ENCODE measurements around the gene ZNF423. TPM values are rescaled to one million over a fixed set of nuclear protein-coding genes. Genes with fewer than 3 reads are reported as not detected.

ZNF423 gene
- total RNA-seq, 1 experiment from 2014 or later, result not detected

- no peaks in the 10 kb centered on the region for H4K20me1 ChIP-seq (ENCODE audit: insufficient read depth, low read depth, low read length)
- no peaks in the 10 kb centered on the region for H3K79me2 ChIP-seq (ENCODE audit: low read length)
- no peaks in the 10 kb centered on the region for H3K4me1 ChIP-seq (ENCODE audit: low read length)
- no peak overlapping the region for H2AFZ ChIP-seq (ENCODE audit: low read length)
- no peak overlapping the region for H3K4me3 ChIP-seq (ENCODE audit: low read length)
- H3K27me3 ChIP-seq (ENCODE audit: low read length), result no peaks in the 10 kb centered on the region
- no peaks in the 10 kb centered on the region for H3K36me3 ChIP-seq (ENCODE audit: insufficient read depth, low read length)
- H3K27ac ChIP-seq (ENCODE audit: low read length), result no peak overlapping the region
- H3K4me2 ChIP-seq (ENCODE audit: low read depth, low read length, poor library complexity, severe bottlenecking), result no peak overlapping the region
- DNase-seq, result no peak
- no peaks in the 10 kb centered on the region for H3K9me3 ChIP-seq (ENCODE audit: low read length)
- H3K9me2 ChIP-seq (replicated peaks; ENCODE audit: insufficient read depth, low read length), result no peaks in the 10 kb centered on the region
- H3K9ac ChIP-seq (ENCODE audit: low read length), result no peak overlapping the region
Measured at GRCh38 chr16:49716339-49716934, 139.5 kb downstream of the ZNF423 start.

- Histone ChIP-seq H2AFZ (ENCODE audit: low read length) (no peak overlapping the region), H3K4me3 (ENCODE audit: low read length) (no peak overlapping the region), H3K36me3 (ENCODE audit: insufficient read depth, low read length) (no peaks in the 10 kb centered on the region), H3K4me1 (ENCODE audit: low read length) (no peaks in the 10 kb centered on the region), H3K9ac (ENCODE audit: low read length) (no peak overlapping the region), H3K27ac (ENCODE audit: low read length) (no peak overlapping the region), H3K27me3 (ENCODE audit: low read length) (no peaks in the 10 kb centered on the region), H3K9me2 (replicated peaks; ENCODE audit: insufficient read depth, low read length) (no peaks in the 10 kb centered on the region), H3K4me2 (ENCODE audit: low read depth, low read length, poor library complexity, severe bottlenecking) (no peak overlapping the region), H4K20me1 (ENCODE audit: insufficient read depth, low read depth, low read length) (no peaks in the 10 kb centered on the region), H3K9me3 (ENCODE audit: low read length) (no peaks in the 10 kb centered on the region), H3K79me2 (ENCODE audit: low read length) (no peaks in the 10 kb centered on the region)
- DNase-seq, result no peak
Measured at GRCh38 chr16:49713770-49714169, 142.1 kb downstream of the ZNF423 start.

- H3K27me3 ChIP-seq (ENCODE audit: low read length), result no peaks in the 10 kb centered on the region
- no peak overlapping the region for H3K4me2 ChIP-seq (ENCODE audit: low read depth, low read length, poor library complexity, severe bottlenecking)
- H3K9me2 ChIP-seq (replicated peaks; ENCODE audit: insufficient read depth, low read length), result no peaks in the 10 kb centered on the region
- H3K9me3 ChIP-seq (ENCODE audit: low read length), result no peaks in the 10 kb centered on the region
- no peaks in the 10 kb centered on the region for H3K4me1 ChIP-seq (ENCODE audit: low read length)
- no peaks in the 10 kb centered on the region for H3K36me3 ChIP-seq (ENCODE audit: insufficient read depth, low read length)
- H3K27ac ChIP-seq (ENCODE audit: low read length), result no peak overlapping the region
- H2AFZ ChIP-seq (ENCODE audit: low read length), result no peak overlapping the region
- DNase-seq, result no peak
- H3K9ac ChIP-seq (ENCODE audit: low read length), result no peak overlapping the region
- no peak overlapping the region for H3K4me3 ChIP-seq (ENCODE audit: low read length)
- no peaks in the 10 kb centered on the region for H3K79me2 ChIP-seq (ENCODE audit: low read length)
- H4K20me1 ChIP-seq (ENCODE audit: insufficient read depth, low read depth, low read length), result no peaks in the 10 kb centered on the region
Measured at GRCh38 chr16:49712542-49712941, 143.4 kb downstream of the ZNF423 start.

DNA sequence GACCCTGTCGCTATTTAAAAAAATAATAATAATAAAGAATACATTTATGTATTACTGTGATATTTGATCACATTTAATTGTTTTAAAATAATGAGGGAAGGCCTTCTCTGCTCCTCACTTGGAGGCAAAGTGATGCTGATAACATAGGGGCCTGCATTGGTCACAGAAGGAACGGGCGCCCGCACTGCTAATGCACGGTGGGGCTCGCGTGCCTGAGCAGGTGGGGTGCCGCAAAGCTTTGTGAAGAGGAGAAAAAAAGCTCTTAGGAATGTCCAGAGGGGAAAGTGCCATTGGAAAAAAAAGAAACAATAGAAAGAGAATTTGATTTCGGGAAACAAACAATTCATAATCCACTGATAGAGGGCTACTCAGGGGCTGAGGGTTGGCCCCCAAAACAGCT is 143.8 kb downstream of the ZNF423 start:
- Histone ChIP-seq H3K4me3 (ENCODE audit: low read length) (no peak overlapping the region), H3K4me2 (ENCODE audit: low read depth, low read length, poor library complexity, severe bottlenecking) (no peak overlapping the region), H3K27me3 (ENCODE audit: low read length) (no peaks in the 10 kb centered on the region), H3K36me3 (ENCODE audit: insufficient read depth, low read length) (no peaks in the 10 kb centered on the region), H3K4me1 (ENCODE audit: low read length) (no peaks in the 10 kb centered on the region), H2AFZ (ENCODE audit: low read length) (no peak overlapping the region), H3K27ac (ENCODE audit: low read length) (no peak overlapping the region), H3K9me3 (ENCODE audit: low read length) (no peaks in the 10 kb centered on the region), H3K9me2 (replicated peaks; ENCODE audit: insufficient read depth, low read length) (no peaks in the 10 kb centered on the region), H3K79me2 (ENCODE audit: low read length) (no peaks in the 10 kb centered on the region), H4K20me1 (ENCODE audit: insufficient read depth, low read depth, low read length) (no peaks in the 10 kb centered on the region), H3K9ac (ENCODE audit: low read length) (no peak overlapping the region)
- no peak for DNase-seq

- no peaks in the 10 kb centered on the region for H3K9me2 ChIP-seq (replicated peaks; ENCODE audit: insufficient read depth, low read length)
- H3K36me3 ChIP-seq (ENCODE audit: insufficient read depth, low read length), result no peaks in the 10 kb centered on the region
Measured at GRCh38 chr16:49709057-49709456, 146.9 kb downstream of the ZNF423 start.

GRCh38 chr16:49708491-49708890 is 147.4 kb downstream of the ZNF423 start:
- Histone ChIP-seq H3K4me2 (ENCODE audit: low read depth, low read length, poor library complexity, severe bottlenecking) (no peak overlapping the region), H3K27ac (ENCODE audit: low read length) (no peak overlapping the region), H4K20me1 (ENCODE audit: insufficient read depth, low read depth, low read length) (no peaks in the 10 kb centered on the region), H3K36me3 (ENCODE audit: insufficient read depth, low read length) (no peaks in the 10 kb centered on the region), H3K9me2 (replicated peaks; ENCODE audit: insufficient read depth, low read length) (no peaks in the 10 kb centered on the region), H3K9me3 (ENCODE audit: low read length) (no peaks in the 10 kb centered on the region), H3K27me3 (ENCODE audit: low read length) (0 out of 2 replicates have a peak, but pooled peaks cover 3% of the 10 kb centered on the region), H3K4me3 (ENCODE audit: low read length) (no peak overlapping the region), H2AFZ (ENCODE audit: low read length) (no peak overlapping the region), H3K79me2 (ENCODE audit: low read length) (no peaks in the 10 kb centered on the region), H3K4me1 (ENCODE audit: low read length) (no peaks in the 10 kb centered on the region), H3K9ac (ENCODE audit: low read length) (no peak overlapping the region)
- no peak for DNase-seq

More at GRCh38 chr16:49709057-49709456, 146.9 kb downstream of the ZNF423 start:
- Histone ChIP-seq H3K4me1 (ENCODE audit: low read length) (no peaks in the 10 kb centered on the region), H3K4me2 (ENCODE audit: low read depth, low read length, poor library complexity, severe bottlenecking) (no peak overlapping the region), H3K27ac (ENCODE audit: low read length) (no peak overlapping the region), H3K9me3 (ENCODE audit: low read length) (no peaks in the 10 kb centered on the region), H3K4me3 (ENCODE audit: low read length) (no peak overlapping the region), H3K9ac (ENCODE audit: low read length) (no peak overlapping the region), H4K20me1 (ENCODE audit: insufficient read depth, low read depth, low read length) (no peaks in the 10 kb centered on the region), H2AFZ (ENCODE audit: low read length) (no peak overlapping the region), H3K27me3 (ENCODE audit: low read length) (0 out of 2 replicates have a peak, but pooled peaks cover 3% of the 10 kb centered on the region), H3K79me2 (ENCODE audit: low read length) (no peaks in the 10 kb centered on the region)
- no peak for DNase-seq

- Histone ChIP-seq H3K27me3 (ENCODE audit: low read length) (0 out of 2 replicates have a peak, but pooled peaks cover 3% of the 10 kb centered on the region), H3K9ac (ENCODE audit: low read length) (no peak overlapping the region), H3K9me2 (replicated peaks; ENCODE audit: insufficient read depth, low read length) (no peaks in the 10 kb centered on the region), H4K20me1 (ENCODE audit: insufficient read depth, low read depth, low read length) (no peaks in the 10 kb centered on the region), H3K9me3 (ENCODE audit: low read length) (no peaks in the 10 kb centered on the region), H3K4me2 (ENCODE audit: low read depth, low read length, poor library complexity, severe bottlenecking) (no peak overlapping the region), H3K27ac (ENCODE audit: low read length) (no peak overlapping the region), H3K4me1 (ENCODE audit: low read length) (no peaks in the 10 kb centered on the region; the same call in 1 of the 2 replicates), H3K4me3 (ENCODE audit: low read length) (no peak overlapping the region), H3K79me2 (ENCODE audit: low read length) (no peaks in the 10 kb centered on the region), H2AFZ (ENCODE audit: low read length) (no peak overlapping the region), H3K36me3 (ENCODE audit: insufficient read depth, low read length) (no peaks in the 10 kb centered on the region)
- no peak for DNase-seq
Measured at GRCh38 chr16:49706620-49707355, 149.1 kb downstream of the ZNF423 start.

- Histone ChIP-seq H3K4me1 (ENCODE audit: low read length) (peaks cover 9% of the 10 kb centered on the region), H3K36me3 (ENCODE audit: insufficient read depth, low read length) (no peaks in the 10 kb centered on the region), H3K4me3 (ENCODE audit: low read length) (no peak overlapping the region), H3K9ac (ENCODE audit: low read length) (no peak overlapping the region), H3K9me3 (ENCODE audit: low read length) (no peaks in the 10 kb centered on the region), H3K9me2 (replicated peaks; ENCODE audit: insufficient read depth, low read length) (no peaks in the 10 kb centered on the region), H3K4me2 (ENCODE audit: low read depth, low read length, poor library complexity, severe bottlenecking) (no peak overlapping the region), H3K27ac (ENCODE audit: low read length) (no peak overlapping the region), H4K20me1 (ENCODE audit: insufficient read depth, low read depth, low read length) (no peaks in the 10 kb centered on the region), H2AFZ (ENCODE audit: low read length) (no peak overlapping the region), H3K79me2 (ENCODE audit: low read length) (no peaks in the 10 kb centered on the region), H3K27me3 (ENCODE audit: low read length) (0 out of 2 replicates have a peak, but pooled peaks cover 3% of the 10 kb centered on the region)
- DNase-seq, result peak; percentile 71
Measured at GRCh38 chr16:49704586-49705155, 151.2 kb downstream of the ZNF423 start.
